Progenitor cell of endocrine pancreas (in vitro differentiated cells): ENCODE results near the gene IPO4. TPM values are rescaled to one million over a fixed set of nuclear protein-coding genes. Genes with fewer than 3 reads are reported as not detected.

ENCODE experiments used
- DNase-seq: peaks from one replicate; pipeline ENCODE4 v3.0.0; 2021; ENCODE audit warnings: low spot score; ENCODE audit not compliant: unreplicated experiment
- H3K27ac Mint-ChIP-seq: 2 replicates; pipeline ENCODE4 v1.8.0; 2021; ENCODE audit warnings: mild to moderate bottlenecking, moderate library complexity, mixed read lengths
- H3K27me3 Mint-ChIP-seq: 2 replicates; pipeline ENCODE4 v1.8.0; 2021; ENCODE audit warnings: mixed read lengths
- H3K36me3 Mint-ChIP-seq: 2 replicates; pipeline ENCODE4 v1.8.0; 2022; ENCODE audit warnings: mixed read lengths; ENCODE audit not compliant: insufficient read depth
- H3K4me1 Mint-ChIP-seq: 2 replicates; pipeline ENCODE4 v1.8.0; 2021; ENCODE audit warnings: low read depth, mixed read lengths
- H3K4me3 Mint-ChIP-seq: 2 replicates; pipeline ENCODE4 v1.8.0; 2021; ENCODE audit warnings: low read depth, mild to moderate bottlenecking, moderate library complexity, mixed read lengths
- H3K9me3 Mint-ChIP-seq: 2 replicates; pipeline ENCODE4 v1.8.0; 2021; ENCODE audit warnings: low read depth, mixed read lengths
- CTCF ChIP-seq: fragments of 200-600 bp; sonication (generic); IDR thresholded peaks from one replicate; pipeline ENCODE4 v1.5.0; 2021; ENCODE audit warnings: antibody characterized with exemption, mild to moderate bottlenecking; ENCODE audit not compliant: unreplicated experiment
- total RNA-seq: library from RNA; stranded (reverse); gene quantifications from 2 replicates; pipeline ENCODE4 v1.2.1, GENCODE V29; 2021

Gene IPO4
- total RNA-seq, 1 donor from 2014 or later, result 54.9 TPM

DNA sequence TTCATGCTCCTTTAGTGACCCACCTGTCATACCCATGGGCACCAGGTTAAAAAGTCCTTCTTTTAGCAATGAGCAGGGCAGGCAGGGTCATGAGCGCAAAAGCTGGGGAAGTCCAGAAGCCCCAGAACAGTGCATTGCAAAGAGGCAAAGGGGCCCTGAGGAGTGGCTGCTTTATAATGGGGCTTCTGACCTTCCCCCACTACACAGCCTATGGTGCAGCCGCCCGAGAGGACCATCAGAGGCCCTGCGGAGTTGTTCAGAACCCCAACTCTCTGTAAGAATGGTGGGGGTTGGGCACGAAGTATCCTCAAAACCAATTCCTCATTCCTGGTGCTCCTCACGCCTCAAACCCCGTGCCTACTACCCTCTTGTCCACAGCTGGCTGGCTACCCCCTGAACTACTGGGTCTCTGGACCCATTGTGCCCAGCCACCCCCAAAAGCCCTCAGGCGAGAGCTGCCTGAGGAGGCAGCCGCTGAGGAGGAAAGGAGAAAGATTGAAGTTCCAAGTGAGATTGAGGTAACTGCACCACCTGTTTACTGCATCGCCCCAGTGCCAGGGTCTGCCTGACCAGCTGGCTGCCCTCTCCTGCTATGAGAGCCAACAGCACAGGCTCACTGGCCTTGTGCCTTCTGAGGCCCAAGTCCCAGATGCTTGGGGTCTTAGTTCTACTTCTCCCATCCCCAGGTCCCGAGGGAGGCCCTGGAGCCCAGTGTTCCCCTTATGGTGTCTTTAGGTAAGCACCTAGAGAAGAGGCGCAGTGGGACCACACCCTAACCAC, 10.0 kb downstream of the IPO4 start:
- H3K4me1 Mint-ChIP-seq, result peaks cover 13% of the 10 kb centered on the region
- H3K4me3 Mint-ChIP-seq, result no peak overlapping the region
- peaks cover 39% of the 10 kb centered on the region for H3K36me3 Mint-ChIP-seq
- no peak for TF ChIP-seq CTCF
- no peaks in the 10 kb centered on the region for H3K27me3 Mint-ChIP-seq
- peak overlapping the region; percentile 87 for H3K27ac Mint-ChIP-seq
- no peak for DNase-seq
- H3K9me3 Mint-ChIP-seq, result no peaks in the 10 kb centered on the region

GRCh38 chr14:24177891-24178290, 10.7 kb downstream of the IPO4 start:
- Mint-ChIP-seq H3K4me1 (peaks cover 19% of the 10 kb centered on the region), H3K4me3 (no peak overlapping the region), H3K9me3 (no peaks in the 10 kb centered on the region), H3K27ac (peak overlapping the region; percentile 84), H3K27me3 (no peaks in the 10 kb centered on the region), H3K36me3 (peaks cover 37% of the 10 kb centered on the region)
- no peak for DNase-seq
- no peak for TF ChIP-seq CTCF

GRCh38 chr14:24177041-24177825, 11.4 kb downstream of the IPO4 start:
- Mint-ChIP-seq H3K36me3 (peaks cover 37% of the 10 kb centered on the region), H3K9me3 (no peaks in the 10 kb centered on the region), H3K4me1 (peaks cover 20% of the 10 kb centered on the region), H3K27me3 (no peaks in the 10 kb centered on the region), H3K27ac (peak overlapping the region; percentile 84), H3K4me3 (peak overlapping the region; percentile 16)
- no peak for DNase-seq
- TF ChIP-seq CTCF, result no peak

GRCh38 chr14:24176599-24176998, 12.0 kb downstream of the IPO4 start:
- H3K27me3 Mint-ChIP-seq, result no peaks in the 10 kb centered on the region
- H3K9me3 Mint-ChIP-seq, result no peaks in the 10 kb centered on the region

More at GRCh38 chr14:24176599-24176998, 12.0 kb downstream of the IPO4 start:
- H3K4me3 Mint-ChIP-seq, result no peak overlapping the region
- no peak for DNase-seq
- no peak overlapping the region for H3K27ac Mint-ChIP-seq
- peaks cover 20% of the 10 kb centered on the region for H3K4me1 Mint-ChIP-seq
- peaks cover 37% of the 10 kb centered on the region for H3K36me3 Mint-ChIP-seq
- no peak for TF ChIP-seq CTCF
